ENCODE measurements around the gene STXBP5.

GRCh38 chr6:147372806-147373205 is 168.6 kb downstream of the STXBP5 start:
- no peak for TF ChIP-seq CTCF (IDR thresholded peaks at IDR 0.05)
- TF ChIP-seq POLR2A (IDR thresholded peaks at IDR 0.05), result no peak
